ENCODE results near the gene CDH22.

The CDH22 gene

GRCh38 chr20:46343348-46343974 is 35.2 kb upstream of the CDH22 start:
- no peak for FAIRE-seq

DNA sequence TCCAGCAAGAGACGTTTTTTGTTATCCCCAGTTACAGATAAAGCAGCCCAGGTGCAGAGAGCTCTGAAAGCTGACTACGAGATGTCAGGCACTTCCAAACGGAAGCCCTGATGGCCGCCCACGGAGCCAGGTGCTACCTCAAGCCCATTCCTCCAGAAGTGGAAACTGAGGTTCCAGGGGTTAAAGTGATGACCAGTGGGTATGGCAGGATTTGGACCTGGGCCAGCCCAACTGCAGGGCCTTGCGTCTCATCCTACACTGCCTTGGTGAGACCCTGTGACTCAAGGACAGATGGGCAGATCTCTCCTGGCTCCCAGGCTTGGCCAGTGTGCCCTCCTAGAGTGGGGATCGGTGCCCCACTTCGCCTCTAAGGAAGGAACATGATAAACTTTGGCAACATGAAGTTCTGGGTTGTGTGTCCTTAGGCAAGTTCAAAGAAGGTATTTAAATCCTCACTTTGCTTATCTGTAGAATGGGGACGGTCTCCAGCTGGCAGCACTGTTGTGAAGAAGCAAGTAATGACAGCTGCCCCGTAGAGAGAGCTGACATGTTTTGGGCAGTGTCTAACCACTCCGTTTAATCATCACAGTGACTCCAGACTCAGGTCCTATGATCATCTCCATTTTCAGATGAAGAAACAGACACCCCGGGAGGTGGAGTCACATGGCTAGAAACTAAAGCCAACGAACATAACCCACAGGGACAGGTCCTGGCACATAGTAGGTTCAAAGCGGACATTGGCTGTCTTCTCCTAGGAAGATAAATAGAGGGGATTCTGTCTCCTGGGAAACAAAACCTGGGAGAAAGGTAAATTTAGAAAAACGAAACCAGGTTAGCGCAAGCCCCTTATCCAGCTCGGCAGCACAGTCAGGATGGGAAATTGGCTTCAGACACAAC is 34.4 kb upstream of the CDH22 start:
- DNase-seq (ENCODE audit: insufficient read length, low spot score) (no peak), FAIRE-seq (no peak)

More at GRCh38 chr20:46343348-46343974, 35.2 kb upstream of the CDH22 start:
- DNase-seq (ENCODE audit: insufficient read length, low spot score), result no peak

DNA sequence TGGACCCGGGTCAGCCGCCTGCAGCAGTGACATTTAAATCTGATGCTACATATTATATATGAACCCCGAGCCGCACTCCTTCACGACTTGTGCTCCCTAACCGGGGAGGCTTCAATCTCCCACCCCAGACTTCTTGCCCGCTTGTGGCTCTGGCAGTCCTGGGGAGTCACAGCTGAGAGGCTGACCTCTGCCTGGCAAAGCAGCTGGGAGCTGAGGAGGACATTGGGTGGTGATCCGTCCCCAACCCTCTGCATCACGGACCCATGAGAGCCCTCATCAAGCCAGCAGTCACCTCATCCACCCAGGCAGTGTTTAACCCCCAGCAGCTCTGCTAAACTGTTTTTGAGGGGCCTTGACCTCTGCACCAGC is 33.7 kb upstream of the CDH22 start:
- DNase-seq (ENCODE audit: insufficient read length, low spot score) (no peak), FAIRE-seq (no peak)

GRCh38 chr20:46341074-46342009 is 33.0 kb upstream of the CDH22 start:
- DNase-seq (ENCODE audit: insufficient read length, low spot score), result no peak
- no peak for FAIRE-seq

GRCh38 chr20:46339037-46339436 is 30.7 kb upstream of the CDH22 start:
- no peak for FAIRE-seq
- no peak for DNase-seq (ENCODE audit: insufficient read length, low spot score)

GRCh38 chr20:46336735-46337134 is 28.4 kb upstream of the CDH22 start:
- FAIRE-seq (no peak), DNase-seq (ENCODE audit: insufficient read length, low spot score) (no peak)

- FAIRE-seq (no peak), DNase-seq (ENCODE audit: insufficient read length, low spot score) (no peak)
Observed at GRCh38 chr20:46334303-46334904, 26.1 kb upstream of the CDH22 start.

DNA sequence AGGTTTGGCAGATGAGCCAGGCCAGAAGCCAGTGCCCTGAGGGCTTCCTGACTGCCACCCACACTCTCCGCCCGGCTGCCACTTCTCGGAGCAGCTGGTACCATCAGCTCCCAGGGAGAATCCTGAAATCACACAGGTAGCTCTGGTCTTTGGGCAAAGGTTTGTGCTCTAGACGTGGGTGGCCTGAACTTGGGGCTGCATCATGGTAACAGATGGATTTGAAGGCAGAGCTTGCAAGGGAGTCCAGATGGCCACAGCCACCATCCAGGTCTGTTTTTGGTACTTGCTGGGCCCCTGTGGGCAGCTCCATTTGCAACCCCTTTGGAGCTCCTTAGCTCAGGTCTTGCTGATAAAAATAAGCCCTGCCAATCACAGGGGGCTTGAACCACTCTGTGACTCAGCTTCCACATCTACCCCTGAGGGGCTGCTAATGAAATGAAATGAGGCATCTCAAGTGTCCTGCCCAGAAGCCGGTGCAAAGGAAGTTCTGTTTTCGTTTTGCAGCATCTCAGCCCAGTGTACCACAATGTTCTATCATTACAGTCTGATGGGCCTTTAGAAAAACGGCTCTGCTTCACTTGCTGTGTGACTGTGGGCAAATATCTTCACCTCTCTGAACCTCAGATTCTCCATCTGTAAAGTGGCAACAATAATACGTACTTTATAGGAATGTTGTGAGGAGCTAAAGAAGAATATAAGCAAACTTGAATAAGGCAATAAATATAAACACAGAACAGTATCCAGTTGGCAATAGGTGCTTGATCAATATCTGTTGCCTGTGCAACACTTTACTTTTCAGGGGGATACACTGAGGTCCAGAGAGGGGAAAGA is 25.1 kb upstream of the CDH22 start:
- DNase-seq (ENCODE audit: insufficient read length, low spot score) (no peak), FAIRE-seq (no peak)

GRCh38 chr20:46332373-46333160 is 24.3 kb upstream of the CDH22 start:
- no peak for DNase-seq (ENCODE audit: insufficient read length, low spot score)
- FAIRE-seq, result no peak

GRCh38 chr20:46331611-46332361 is 23.5 kb upstream of the CDH22 start:
- DNase-seq (ENCODE audit: insufficient read length, low spot score), result no peak
- no peak for FAIRE-seq

GRCh38 chr20:46330831-46331371 is 22.6 kb upstream of the CDH22 start:
- FAIRE-seq (no peak), DNase-seq (ENCODE audit: insufficient read length, low spot score) (no peak)

GRCh38 chr20:46330072-46330763 is 21.9 kb upstream of the CDH22 start:
- DNase-seq (ENCODE audit: insufficient read length, low spot score), result no peak
- no peak for FAIRE-seq

- DNase-seq (ENCODE audit: insufficient read length, low spot score) (no peak), FAIRE-seq (no peak)
Observed at GRCh38 chr20:46328200-46328882, 20.0 kb upstream of the CDH22 start.

DNA sequence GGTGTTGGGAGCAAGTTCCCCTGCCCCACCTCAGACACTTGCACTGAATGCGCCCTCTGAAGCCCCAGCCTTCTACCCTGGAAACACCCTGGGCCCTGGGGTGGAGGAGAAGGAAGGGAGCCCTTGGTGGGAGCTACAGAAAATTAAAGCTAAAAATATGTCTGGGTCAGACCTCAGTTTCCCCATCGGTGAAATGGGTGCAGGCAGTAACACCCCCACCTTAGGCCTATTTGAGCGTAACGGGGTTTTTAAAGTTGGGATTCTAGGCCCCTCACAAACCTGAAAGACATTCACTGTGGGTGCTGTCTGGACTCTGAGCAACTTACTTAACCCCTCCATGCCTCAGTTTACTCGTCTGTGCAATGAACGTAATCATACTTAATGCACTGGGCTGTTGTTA is 19.3 kb upstream of the CDH22 start:
- no peak for FAIRE-seq
- DNase-seq (ENCODE audit: insufficient read length, low spot score), result no peak

GRCh38 chr20:46325789-46326188 is 17.5 kb upstream of the CDH22 start:
- DNase-seq (ENCODE audit: insufficient read length, low spot score) (no peak), FAIRE-seq (no peak)

DNA sequence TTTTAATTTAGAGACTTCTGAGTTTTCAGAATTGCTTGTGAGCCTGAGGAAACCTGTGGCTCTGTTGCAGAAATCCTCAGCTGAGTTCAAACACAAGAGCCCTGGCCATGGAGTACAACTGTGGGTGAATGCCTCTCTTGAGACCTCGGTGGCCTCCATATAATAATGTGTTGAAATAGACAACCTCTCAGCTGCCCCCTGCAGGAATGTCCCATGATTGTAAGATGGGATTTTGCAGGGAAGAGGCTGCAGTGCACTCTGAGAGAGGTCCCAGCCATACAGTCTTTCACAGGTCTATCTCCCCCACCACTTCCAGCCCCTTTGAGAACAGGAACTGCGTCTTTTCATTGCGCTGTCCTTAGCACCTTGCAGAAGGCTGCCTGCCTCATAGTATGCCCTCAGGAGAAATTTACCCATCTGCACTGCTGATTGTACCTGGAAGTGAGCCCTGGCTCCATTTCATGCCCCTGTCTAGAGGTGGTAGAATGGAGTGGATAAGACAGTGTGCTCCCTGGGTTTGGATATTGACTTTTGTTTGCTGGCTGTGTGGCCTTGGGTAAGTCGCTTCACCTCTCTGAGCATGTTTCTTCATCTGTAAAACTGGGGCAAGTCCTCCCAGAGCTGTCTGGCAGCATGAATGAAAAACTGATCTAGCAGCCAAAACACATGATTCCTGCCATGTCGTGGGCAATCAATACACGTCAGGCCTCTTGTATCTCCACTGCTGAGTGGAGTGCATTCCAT is 16.8 kb upstream of the CDH22 start:
- FAIRE-seq, result no peak
- no peak for DNase-seq (ENCODE audit: insufficient read length, low spot score)
